Measurements from ENCODE around the gene MAGI2.

Gene MAGI2

GRCh38 chr7:78803501-78804127, 649.9 kb downstream of the MAGI2 start:
- no peaks in the 10 kb centered on the region for H3K79me2 ChIP-seq (ENCODE audit: control insufficient read depth, low read length)
- no peak overlapping the region for H3K4me2 ChIP-seq (ENCODE audit: low read length)
- H3K27me3 ChIP-seq (ENCODE audit: control insufficient read depth, low read length) = no peaks in the 10 kb centered on the region
- no peaks in the 10 kb centered on the region for H3K4me1 ChIP-seq (ENCODE audit: control insufficient read depth, low read length)
- no peaks in the 10 kb centered on the region for H3K9me3 ChIP-seq (ENCODE audit: control insufficient read depth, insufficient read depth, low read length)
- no peaks in the 10 kb centered on the region for H3F3A ChIP-seq (ENCODE audit: control insufficient read depth, insufficient read depth)
- H3K27ac ChIP-seq (ENCODE audit: low read depth, low read length) = no peak overlapping the region
- H3K36me3 ChIP-seq (ENCODE audit: control insufficient read depth, low read length) = no peaks in the 10 kb centered on the region
- no peaks in the 10 kb centered on the region for H3K9me2 ChIP-seq (replicated peaks; ENCODE audit: control insufficient read depth, low read length)
- TF ChIP-seq CTCF (IDR thresholded peaks at IDR 0.05; ENCODE audit: low read depth, low read length, poor library complexity, severe bottlenecking) = no peak
- no peak for TF ChIP-seq EZH2phosphoT487 (IDR thresholded peaks at IDR 0.05; ENCODE audit: borderline replicate concordance, low read length)
- H4K20me1 ChIP-seq (ENCODE audit: control insufficient read depth, insufficient read depth, low read depth, low read length) = no peaks in the 10 kb centered on the region
- no peak overlapping the region for H3K4me3 ChIP-seq (ENCODE audit: low read length)

GRCh38 chr7:78794101-78794500, 659.4 kb downstream of the MAGI2 start:
- no peak overlapping the region for H3K27ac ChIP-seq (ENCODE audit: low read depth, low read length)
- no peaks in the 10 kb centered on the region for H3K36me3 ChIP-seq (ENCODE audit: control insufficient read depth, low read length)
- no peaks in the 10 kb centered on the region for H3K9me2 ChIP-seq (replicated peaks; ENCODE audit: control insufficient read depth, low read length)
- H3F3A ChIP-seq (ENCODE audit: control insufficient read depth, insufficient read depth) = no peaks in the 10 kb centered on the region
- H3K4me3 ChIP-seq (ENCODE audit: low read length) = no peak overlapping the region
- no peaks in the 10 kb centered on the region for H3K9me3 ChIP-seq (ENCODE audit: control insufficient read depth, insufficient read depth, low read length)
- H3K79me2 ChIP-seq (ENCODE audit: control insufficient read depth, low read length) = no peaks in the 10 kb centered on the region
- no peak overlapping the region for H3K4me2 ChIP-seq (ENCODE audit: low read length)
- H3K27me3 ChIP-seq (ENCODE audit: control insufficient read depth, low read length) = no peaks in the 10 kb centered on the region
- no peaks in the 10 kb centered on the region for H3K4me1 ChIP-seq (ENCODE audit: control insufficient read depth, low read length)
- TF ChIP-seq CTCF (IDR thresholded peaks at IDR 0.05; ENCODE audit: low read depth, low read length, poor library complexity, severe bottlenecking) = no peak
- no peak for TF ChIP-seq EZH2phosphoT487 (IDR thresholded peaks at IDR 0.05; ENCODE audit: borderline replicate concordance, low read length)
- H4K20me1 ChIP-seq (ENCODE audit: control insufficient read depth, insufficient read depth, low read depth, low read length) = no peaks in the 10 kb centered on the region

GRCh38 chr7:78792624-78793023, 660.8 kb downstream of the MAGI2 start:
- Histone ChIP-seq H4K20me1 (ENCODE audit: control insufficient read depth, insufficient read depth, low read depth, low read length) (no peaks in the 10 kb centered on the region), H3K27ac (ENCODE audit: low read depth, low read length) (no peak overlapping the region), H3K27me3 (ENCODE audit: control insufficient read depth, low read length) (no peaks in the 10 kb centered on the region), H3K79me2 (ENCODE audit: control insufficient read depth, low read length) (no peaks in the 10 kb centered on the region), H3K9me3 (ENCODE audit: control insufficient read depth, insufficient read depth, low read length) (no peaks in the 10 kb centered on the region), H3K4me1 (ENCODE audit: control insufficient read depth, low read length) (no peaks in the 10 kb centered on the region), H3K9me2 (replicated peaks; ENCODE audit: control insufficient read depth, low read length) (no peaks in the 10 kb centered on the region), H3K36me3 (ENCODE audit: control insufficient read depth, low read length) (no peaks in the 10 kb centered on the region), H3K4me3 (ENCODE audit: low read length) (no peak overlapping the region), H3F3A (ENCODE audit: control insufficient read depth, insufficient read depth) (no peaks in the 10 kb centered on the region), H3K4me2 (ENCODE audit: low read length) (no peak overlapping the region)
- TF ChIP-seq CTCF (IDR thresholded peaks at IDR 0.05; ENCODE audit: low read depth, low read length, poor library complexity, severe bottlenecking) = no peak
- TF ChIP-seq EZH2phosphoT487 (IDR thresholded peaks at IDR 0.05; ENCODE audit: borderline replicate concordance, low read length) = no peak
